Right hindlimb (tissue), 1 donor: Measurements from ENCODE around the gene CTNND2.
A peak's percentile ranks its signal among the peaks of the same experiment; 100 is the strongest.
"Not testable (repeated sequence)": the region's sequence is repeated elsewhere in the genome, so short reads cannot be mapped to it uniquely, and the experiment has no call there.

Experiments used
- DNase-seq: peaks from one replicate; pipeline ENCODE4 v3.0.0-alpha.2; 2018

Gene CTNND2

GRCh38 chr5:11656916-11657315 is 247.3 kb downstream of the CTNND2 start:
- no peak for DNase-seq

GRCh38 chr5:11655681-11656080 is 248.6 kb downstream of the CTNND2 start:
- no peak for DNase-seq

- DNase-seq, result no peak
These were observed 253.3 kb downstream of the CTNND2 start for GRCh38 chr5:11650936-11651335.

- no peak for DNase-seq
These were observed 258.1 kb downstream of the CTNND2 start for GRCh38 chr5:11646141-11646540.

GRCh38 chr5:11642438-11642837 is 261.8 kb downstream of the CTNND2 start:
- no peak for DNase-seq

GRCh38 chr5:11640158-11640873 is 263.9 kb downstream of the CTNND2 start:
- no peak for DNase-seq

GRCh38 chr5:11622785-11623184 is 281.5 kb downstream of the CTNND2 start:
- no peak for DNase-seq

- DNase-seq, result no peak
These were observed 284.1 kb downstream of the CTNND2 start for GRCh38 chr5:11620172-11620571.

GRCh38 chr5:11619339-11620024 is 284.8 kb downstream of the CTNND2 start:
- DNase-seq, result no peak

GRCh38 chr5:11617080-11617479 is 287.2 kb downstream of the CTNND2 start:
- DNase-seq, result no peak

- DNase-seq, result not testable (repeated sequence)
These were observed 287.6 kb downstream of the CTNND2 start for GRCh38 chr5:11616624-11617023.

GRCh38 chr5:11611011-11611410 is 293.2 kb downstream of the CTNND2 start:
- DNase-seq, result no peak

GRCh38 chr5:11609570-11610303 is 294.5 kb downstream of the CTNND2 start:
- no peak for DNase-seq

- no peak for DNase-seq
These were observed 295.7 kb downstream of the CTNND2 start for GRCh38 chr5:11608530-11608929.

GRCh38 chr5:11607944-11608483 is 296.2 kb downstream of the CTNND2 start:
- DNase-seq, result no peak

GRCh38 chr5:11602298-11602697 is 301.9 kb downstream of the CTNND2 start:
- DNase-seq, result no peak

- no peak for DNase-seq
These were observed 304.7 kb downstream of the CTNND2 start for GRCh38 chr5:11599499-11599898.

GRCh38 chr5:11596657-11597071 is 307.6 kb downstream of the CTNND2 start:
- no peak for DNase-seq

- DNase-seq, result no peak
These were observed 308.1 kb downstream of the CTNND2 start for GRCh38 chr5:11596185-11596584.

GRCh38 chr5:11595045-11595444 is 309.2 kb downstream of the CTNND2 start:
- no peak for DNase-seq

GRCh38 chr5:11594021-11594420 is 310.2 kb downstream of the CTNND2 start:
- DNase-seq, result no peak

GRCh38 chr5:11590475-11590874 is 313.8 kb downstream of the CTNND2 start:
- DNase-seq, result no peak

GRCh38 chr5:11588803-11589202 is 315.4 kb downstream of the CTNND2 start:
- peak; percentile 27 for DNase-seq

- no peak for DNase-seq
These were observed 320.2 kb downstream of the CTNND2 start for GRCh38 chr5:11584017-11584416.
